SK-N-SH (cell line): ENCODE results near the gene TLCD2.

Source experiments
- EP300 ChIP-seq, 2 experiments: IDR thresholded peaks; 2 replicates each; pipeline versions ENCODE4 v1.4.0 to v1.6.1; 2012; ENCODE audit warnings: borderline replicate concordance in 1 of 2, low read depth in 1 of 2, low read length in 1 of 2
- EZH2phosphoT487 ChIP-seq: fragments of 200-600 bp; sonication (generic); IDR thresholded peaks from 2 replicates; pipeline ENCODE4 v1.6.1; 2017; ENCODE audit warnings: low read depth, mixed run types, mild to moderate bottlenecking, antibody characterized with exemption, moderate library complexity, borderline replicate concordance
- MEF2A ChIP-seq: IDR thresholded peaks from 2 replicates; pipeline ENCODE4 v1.4.0; 2012; ENCODE audit warnings: low read depth, borderline replicate concordance
- RFX5 ChIP-seq: IDR thresholded peaks from 2 replicates; pipeline ENCODE4 v1.6.1; 2012; ENCODE audit warnings: mild to moderate bottlenecking, improper control_type of control experiment, low read length
- TF ChIP-seq, protein P1 (sequence below): fragments of 200-600 bp; sonication (generic); IDR thresholded peaks from 2 replicates; pipeline ENCODE4 v1.6.1; 2017; ENCODE audit warnings: antibody characterized with exemption, mild to moderate bottlenecking, moderate library complexity
- TF ChIP-seq, protein P2 (sequence below): IDR thresholded peaks from 2 replicates; pipeline ENCODE4 v1.6.1; 2012; ENCODE audit warnings: mild to moderate bottlenecking, low read depth, low read length, moderate library complexity

DNA sequence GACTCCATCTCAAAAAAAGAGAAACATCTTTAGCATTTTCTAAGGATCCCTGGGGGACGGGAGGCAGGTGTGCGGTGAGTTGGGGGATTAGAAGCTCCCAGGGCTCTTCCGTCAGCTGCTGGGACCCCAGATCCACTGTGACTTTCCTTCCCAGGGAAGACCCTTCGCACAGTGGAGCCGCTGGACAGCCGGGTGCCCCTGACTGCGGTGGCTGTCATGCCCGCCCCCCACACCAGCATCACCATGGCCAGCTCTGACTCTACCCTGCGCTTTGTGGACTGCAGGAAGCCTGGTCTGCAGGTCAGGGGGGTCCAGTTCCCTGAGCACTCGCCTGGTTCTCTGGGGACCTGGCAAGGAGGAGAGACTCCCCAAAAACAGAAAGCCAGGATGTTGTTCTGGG lies 25.2 kb upstream of the TLCD2 start:
- TF ChIP-seq, protein P1, sequence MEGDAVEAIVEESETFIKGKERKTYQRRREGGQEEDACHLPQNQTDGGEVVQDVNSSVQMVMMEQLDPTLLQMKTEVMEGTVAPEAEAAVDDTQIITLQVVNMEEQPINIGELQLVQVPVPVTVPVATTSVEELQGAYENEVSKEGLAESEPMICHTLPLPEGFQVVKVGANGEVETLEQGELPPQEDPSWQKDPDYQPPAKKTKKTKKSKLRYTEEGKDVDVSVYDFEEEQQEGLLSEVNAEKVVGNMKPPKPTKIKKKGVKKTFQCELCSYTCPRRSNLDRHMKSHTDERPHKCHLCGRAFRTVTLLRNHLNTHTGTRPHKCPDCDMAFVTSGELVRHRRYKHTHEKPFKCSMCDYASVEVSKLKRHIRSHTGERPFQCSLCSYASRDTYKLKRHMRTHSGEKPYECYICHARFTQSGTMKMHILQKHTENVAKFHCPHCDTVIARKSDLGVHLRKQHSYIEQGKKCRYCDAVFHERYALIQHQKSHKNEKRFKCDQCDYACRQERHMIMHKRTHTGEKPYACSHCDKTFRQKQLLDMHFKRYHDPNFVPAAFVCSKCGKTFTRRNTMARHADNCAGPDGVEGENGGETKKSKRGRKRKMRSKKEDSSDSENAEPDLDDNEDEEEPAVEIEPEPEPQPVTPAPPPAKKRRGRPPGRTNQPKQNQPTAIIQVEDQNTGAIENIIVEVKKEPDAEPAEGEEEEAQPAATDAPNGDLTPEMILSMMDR = no peak
- TF ChIP-seq EZH2phosphoT487 = no peak
- TF ChIP-seq EP300 (IDR thresholded peaks at IDR 0.05; ENCODE audit: borderline replicate concordance in 1 of 2, low read depth in 1 of 2, low read length in 1 of 2) = no peak
- no peak for TF ChIP-seq MEF2A
- TF ChIP-seq, protein P2, sequence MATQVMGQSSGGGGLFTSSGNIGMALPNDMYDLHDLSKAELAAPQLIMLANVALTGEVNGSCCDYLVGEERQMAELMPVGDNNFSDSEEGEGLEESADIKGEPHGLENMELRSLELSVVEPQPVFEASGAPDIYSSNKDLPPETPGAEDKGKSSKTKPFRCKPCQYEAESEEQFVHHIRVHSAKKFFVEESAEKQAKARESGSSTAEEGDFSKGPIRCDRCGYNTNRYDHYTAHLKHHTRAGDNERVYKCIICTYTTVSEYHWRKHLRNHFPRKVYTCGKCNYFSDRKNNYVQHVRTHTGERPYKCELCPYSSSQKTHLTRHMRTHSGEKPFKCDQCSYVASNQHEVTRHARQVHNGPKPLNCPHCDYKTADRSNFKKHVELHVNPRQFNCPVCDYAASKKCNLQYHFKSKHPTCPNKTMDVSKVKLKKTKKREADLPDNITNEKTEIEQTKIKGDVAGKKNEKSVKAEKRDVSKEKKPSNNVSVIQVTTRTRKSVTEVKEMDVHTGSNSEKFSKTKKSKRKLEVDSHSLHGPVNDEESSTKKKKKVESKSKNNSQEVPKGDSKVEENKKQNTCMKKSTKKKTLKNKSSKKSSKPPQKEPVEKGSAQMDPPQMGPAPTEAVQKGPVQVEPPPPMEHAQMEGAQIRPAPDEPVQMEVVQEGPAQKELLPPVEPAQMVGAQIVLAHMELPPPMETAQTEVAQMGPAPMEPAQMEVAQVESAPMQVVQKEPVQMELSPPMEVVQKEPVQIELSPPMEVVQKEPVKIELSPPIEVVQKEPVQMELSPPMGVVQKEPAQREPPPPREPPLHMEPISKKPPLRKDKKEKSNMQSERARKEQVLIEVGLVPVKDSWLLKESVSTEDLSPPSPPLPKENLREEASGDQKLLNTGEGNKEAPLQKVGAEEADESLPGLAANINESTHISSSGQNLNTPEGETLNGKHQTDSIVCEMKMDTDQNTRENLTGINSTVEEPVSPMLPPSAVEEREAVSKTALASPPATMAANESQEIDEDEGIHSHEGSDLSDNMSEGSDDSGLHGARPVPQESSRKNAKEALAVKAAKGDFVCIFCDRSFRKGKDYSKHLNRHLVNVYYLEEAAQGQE = no peak
- no peak for TF ChIP-seq RFX5
